ENCODE measurements around the gene COL25A1.

Gene COL25A1

GRCh38 chr4:109291707-109292238, 10.7 kb downstream of the COL25A1 start:
- DNase-seq (ENCODE audit: low spot score) = no peak

GRCh38 chr4:109290918-109291317, 11.5 kb downstream of the COL25A1 start:
- DNase-seq (ENCODE audit: low spot score) = no peak

- DNase-seq (ENCODE audit: low spot score) = no peak
These were observed 23.8 kb downstream of the COL25A1 start for GRCh38 chr4:109278594-109279031.

GRCh38 chr4:109276482-109277095, 25.9 kb downstream of the COL25A1 start:
- no peak for DNase-seq (ENCODE audit: low spot score)

- DNase-seq (ENCODE audit: low spot score) = no peak
These were observed 27.3 kb downstream of the COL25A1 start for GRCh38 chr4:109275066-109275745.

GRCh38 chr4:109266891-109267290, 35.6 kb downstream of the COL25A1 start:
- DNase-seq (ENCODE audit: low spot score) = no peak

GRCh38 chr4:109266236-109266635, 36.2 kb downstream of the COL25A1 start:
- DNase-seq (ENCODE audit: low spot score) = no peak

GRCh38 chr4:109263721-109264120, 38.7 kb downstream of the COL25A1 start:
- DNase-seq (ENCODE audit: low spot score) = no peak

- no peak for DNase-seq (ENCODE audit: low spot score)
These were observed 45.6 kb downstream of the COL25A1 start for GRCh38 chr4:109256818-109257217.

- no peak for DNase-seq (ENCODE audit: low spot score)
These were observed 47.6 kb downstream of the COL25A1 start for GRCh38 chr4:109254845-109255244.

- no peak for DNase-seq (ENCODE audit: low spot score)
These were observed 51.1 kb downstream of the COL25A1 start for GRCh38 chr4:109251396-109251795.

- DNase-seq (ENCODE audit: low spot score) = no peak
These were observed 54.0 kb downstream of the COL25A1 start for GRCh38 chr4:109248322-109248900.

- no peak for DNase-seq (ENCODE audit: low spot score)
These were observed 58.6 kb downstream of the COL25A1 start for GRCh38 chr4:109243871-109244270.

GRCh38 chr4:109238746-109239145, 63.7 kb downstream of the COL25A1 start:
- DNase-seq (ENCODE audit: low spot score) = no peak

- DNase-seq (ENCODE audit: low spot score) = no peak
These were observed 66.8 kb downstream of the COL25A1 start for GRCh38 chr4:109235683-109236082.

- DNase-seq (ENCODE audit: low spot score) = no peak
These were observed 67.9 kb downstream of the COL25A1 start for GRCh38 chr4:109234596-109234995.

- DNase-seq (ENCODE audit: low spot score) = no peak
These were observed 68.9 kb downstream of the COL25A1 start for GRCh38 chr4:109233570-109233969.

- no peak for DNase-seq (ENCODE audit: low spot score)
These were observed 69.8 kb downstream of the COL25A1 start for GRCh38 chr4:109232681-109233080.

GRCh38 chr4:109231331-109231730, 71.1 kb downstream of the COL25A1 start:
- DNase-seq (ENCODE audit: low spot score) = no peak

GRCh38 chr4:109229028-109229427, 73.4 kb downstream of the COL25A1 start:
- DNase-seq (ENCODE audit: low spot score) = no peak

- no peak for DNase-seq (ENCODE audit: low spot score)
These were observed 84.2 kb downstream of the COL25A1 start for GRCh38 chr4:109218288-109218687.

GRCh38 chr4:109216085-109216696, 86.3 kb downstream of the COL25A1 start:
- DNase-seq (ENCODE audit: low spot score) = no peak

- DNase-seq (ENCODE audit: low spot score) = no peak
These were observed 87.0 kb downstream of the COL25A1 start for GRCh38 chr4:109215506-109215905.

Data from HuH-7.5 (cell line).